ENCODE data around the gene USP21. TPM values are rescaled to one million over a fixed set of nuclear protein-coding genes. Genes with fewer than 3 reads are reported as not detected.

The USP21 gene
- total RNA-seq, 4 donors from 2014 or later = 13.7 to 28.8 (median 25.3) TPM

- intact Hi-C loops (cut with DNase I; ENCODE audit: low total_unique reads) = no loop called here
- DNase-seq (ENCODE audit: low spot score in 2 of 2) = no peak
- TF ChIP-seq CTCF (IDR thresholded peaks at IDR 0.05) (no peak), POLR2A (IDR thresholded peaks at IDR 0.05) (no peak)
- WGBS, 2 donors = 78 to 86% methylated on average over 5 of the region's 5 CpGs
- no peak overlapping the region for H3K4me3 ChIP-seq (ENCODE audit: low read depth, poor library complexity, severe bottlenecking)
Measured at GRCh38 chr1:161189036-161189435, 29.7 kb downstream of the USP21 start.

- WGBS, 2 donors = 72 to 76% methylated on average over 12 to 22 of the region's 22 CpGs
- no peak for DNase-seq (ENCODE audit: low spot score in 2 of 2)
- H3K4me3 ChIP-seq (ENCODE audit: low read depth, poor library complexity, severe bottlenecking) = no peak overlapping the region
Measured at GRCh38 chr1:161190962-161191521, 31.7 kb downstream of the USP21 start.

GRCh38 chr1:161191971-161192370 is 32.7 kb downstream of the USP21 start:
- DNase-seq (ENCODE audit: low spot score in 2 of 2) = no peak
- H3K4me3 ChIP-seq (ENCODE audit: low read depth, poor library complexity, severe bottlenecking) = no peak overlapping the region
- WGBS, 2 donors = 59 to 72% methylated on average over 8 of the region's 8 CpGs
- TF ChIP-seq POLR2A (IDR thresholded peaks at IDR 0.05) (no peak), CTCF (IDR thresholded peaks at IDR 0.05) (no peak)
- intact Hi-C loops (cut with DNase I; ENCODE audit: low total_unique reads) = no loop called here

More at GRCh38 chr1:161190962-161191521, 31.7 kb downstream of the USP21 start:
- intact Hi-C loops (cut with DNase I; ENCODE audit: low total_unique reads) = no loop called here
- TF ChIP-seq POLR2A (IDR thresholded peaks at IDR 0.05) (no peak), CTCF (IDR thresholded peaks at IDR 0.05) (no peak)

GRCh38 chr1:161192476-161193465 is 33.5 kb downstream of the USP21 start:
- TF ChIP-seq CTCF (IDR thresholded peaks at IDR 0.05) (peak in 2 of 3 donors; percentile 57 to 75), POLR2A (IDR thresholded peaks at IDR 0.05) (no peak)
- intact Hi-C loops (cut with DNase I; ENCODE audit: low total_unique reads) = no loop called here
- 53 to 59% methylated on average over 14 to 15 of the region's 15 CpGs for WGBS, 2 donors
- DNase-seq (ENCODE audit: low spot score in 2 of 2) = peak in 1 of 2 donors; percentile 69
- no peak overlapping the region for H3K4me3 ChIP-seq (ENCODE audit: low read depth, poor library complexity, severe bottlenecking)

- WGBS, 2 donors = 67 to 69% methylated on average over 21 of the region's 21 CpGs
- intact Hi-C loops (cut with DNase I; ENCODE audit: low total_unique reads) = no loop called here
- H3K4me3 ChIP-seq (ENCODE audit: low read depth, poor library complexity, severe bottlenecking) = no peak overlapping the region
- no peak for DNase-seq (ENCODE audit: low spot score in 2 of 2)
- TF ChIP-seq CTCF (IDR thresholded peaks at IDR 0.05) = no peak
- TF ChIP-seq POLR2A (IDR thresholded peaks at IDR 0.05) = no peak
Measured at GRCh38 chr1:161193561-161194235, 34.4 kb downstream of the USP21 start.
